Heart left ventricle (tissue), 16 donors: ENCODE data around the gene PPP1R2. TPM values are rescaled to one million over a fixed set of nuclear protein-coding genes. Genes with fewer than 3 reads are reported as not detected.
A peak's percentile ranks its signal among the peaks of the same experiment; 100 is the strongest.

Experiments
- ATAC-seq, 4 donors: fragments of 200-7000 bp; cut with Tn5 transposase; one replicate each; pipeline ENCODE4 v1.9.1; 2020 to 2022; ENCODE audit warnings: moderate library complexity in 4 of 4, mild to moderate bottlenecking in 3 of 4, moderate number of reproducible peaks in 1 of 4
- DNase-seq, 5 donors: peaks; one replicate each; pipeline ENCODE4 v3.0.0-alpha.2; 2020
- H3K27ac ChIP-seq, 12 donors: fragments of 200-600 bp; sonication (generic) in 4 of 12; one replicate each; pipeline versions ENCODE4 v1.5.0 to v1.8.0; 2016 to 2022; ENCODE audit warnings: mild to moderate bottlenecking in 2 of 12
- H3K27me3 ChIP-seq, 9 donors: fragments of 200-600 bp; sonication (generic) in 2 of 9; one replicate each; pipeline versions ENCODE4 v1.5.1 to v1.8.0; 2016 to 2022; ENCODE audit warnings: mild to moderate bottlenecking in 3 of 9
- H3K36me3 ChIP-seq, 9 donors: fragments of 200-600 bp; sonication (generic) in 2 of 9; one replicate each; pipeline versions ENCODE4 v1.5.0 to v1.8.0; 2018 to 2022; ENCODE audit warnings: mild to moderate bottlenecking in 2 of 9
- H3K4me1 ChIP-seq, 12 donors: fragments of 200-600 bp; sonication (generic) in 4 of 12; one replicate each; pipeline versions ENCODE4 v1.5.0 to v1.8.0; 2016 to 2022; ENCODE audit warnings: mild to moderate bottlenecking in 3 of 12
- H3K4me3 ChIP-seq, 12 donors: fragments of 200-600 bp; sonication (generic) in 4 of 12; one replicate each; pipeline versions ENCODE4 v1.5.0 to v1.8.0; 2017 to 2022; ENCODE audit warnings: mild to moderate bottlenecking in 9 of 12, moderate library complexity in 4 of 12
- H3K9me3 ChIP-seq, 12 donors: fragments of 200-600 bp; sonication (generic) in 4 of 12; one replicate each; pipeline versions ENCODE4 v1.5.0 to v1.8.0; 2016 to 2022; ENCODE audit warnings: mild to moderate bottlenecking in 1 of 12
- POLR2A ChIP-seq, 2 donors: fragments of 450-650 bp; IDR thresholded peaks; one replicate each; pipeline ENCODE4 v1.6.1; 2017; ENCODE audit warnings: antibody characterized with exemption in 2 of 2, mild to moderate bottlenecking in 2 of 2, moderate library complexity in 2 of 2
- WGBS, 4 donors: extraction: QIAGEN DNeasy Blood & Tissue Kit in 2 of 4; methylation state at CpG; one replicate each; pipeline versions ENCODE4 v1.1.5 to v1.1.7; 2013 to 2018; 5-methylcytosine and 5-hydroxymethylcytosine counted together
- intact Hi-C, 10 donors: fragments of 100-400 bp; cut with DNase I; formaldehyde crosslinking; loops; one replicate each; pipeline versions ENCODE4 v1.11.1 to v1.14.2; 2022
- polyA plus RNA-seq, 2 donors: library from polyadenylated mRNA; stranded (reverse); fragments of 200-250 nt; gene quantifications; one replicate each; pipeline ENCODE4 v1.2.3, GENCODE V29; 2013
- total RNA-seq, 9 donors: library from RNA; depleted of rRNA in 2 of 9; stranded (reverse); fragments of >200 nt in 2 of 9; fragmentation: NEBNext Ultra II Directional in 3 of 9; extraction: Animal tissue kit (Norgen Biotek cat#: 25700) in 3 of 9; gene quantifications; one replicate each; pipeline versions ENCODE4 v1.1.0 to v1.2.4, GENCODE V29; 2016 to 2023
- TF ChIP-seq, protein P1 (sequence below), 12 donors: fragments of 200-600 bp; sonication (generic) in 4 of 12; IDR thresholded peaks; one replicate each; pipeline versions ENCODE4 v1.5.0 to v1.8.0; 2018 to 2022; ENCODE audit warnings: antibody characterized with exemption in 12 of 12, mild to moderate bottlenecking in 5 of 12
- donor health status: ischemic (EF 13 %, LVEDD 7.1; RV severe dilation, severe dysfunction).
- donor health status: healthy with polysubstance abuse.
- donor health status: DM: no; HTN: yes; CAD: no.
- donor health status: DM: no; HTN: no; CAD: no.
- donor health status: ischemic (EF 25% LVEDD 6.9; RV normal size, moderate dysfunction).
- donor health status: ischemic (EF 25% LVEDD 5.7; RV mildly dilated, moderate dysfunction).
- donor health status: healthy.
- donor health status: DM: yes; HTN: yes; CAD: no.
- donor health status: ischemic (EF 35%, LVEDD 5.7; RV mildly dilated, moderate dysfunction).
- donor health status: nonischemic (EF 11% LVEDD 7.7; RV severe dilation, severe dysfunction).
- donor health status: DM: yes; HTN: yes; CAD: no.
- donor health status: PGD.
- donor health status: ischemic (EF 29% LVEDD 5.4; RV normal size, mild dysfunction).
- donor health status: nonischemic (EF 23%, LVEDD 6.1; RV moderate dilation, normal function).

Gene PPP1R2
- total and polyA plus RNA-seq, 11 donors, result 16.8 to 63.6 (median 43.9) TPM

DNA sequence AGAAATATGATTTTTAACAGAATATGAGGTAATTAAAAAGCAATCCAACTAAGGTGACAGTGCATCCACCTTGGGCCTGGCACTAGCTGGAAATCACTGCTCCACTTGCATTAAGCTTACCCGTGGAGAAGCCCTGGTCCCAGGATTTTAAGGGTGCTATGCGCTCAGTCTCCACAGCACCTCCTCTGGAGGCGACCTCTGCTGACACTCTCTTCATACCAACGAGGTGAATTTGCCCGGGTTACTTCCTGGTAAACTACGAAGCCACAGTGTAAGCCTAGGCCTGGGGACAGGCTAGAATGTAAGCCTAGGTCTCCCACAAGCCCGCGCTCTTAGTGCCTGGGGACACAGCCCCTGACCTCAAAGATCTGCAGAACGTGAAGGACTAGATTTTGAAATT, 39.8 kb upstream of the PPP1R2 start:
- ATAC-seq, result peak in 3 of 4 donors; percentile 31 to 51 (median 47)
- no peaks in the 10 kb centered on the region for H3K9me3 ChIP-seq
- intact Hi-C loops, result no loop called here
- H3K27ac ChIP-seq, result peak overlapping the region in 9 of 12 donors; percentile 3 to 81 (median 50)
- no peak for DNase-seq
- WGBS, 4 donors, result 61 to 74% (median 71%) methylated on average over 9 of the region's 9 CpGs
- peaks cover 0 to 29% (median 9%) of the 10 kb centered on the region in 12 donors for H3K4me1 ChIP-seq
- peaks cover 0 to 10% (median 0%) of the 10 kb centered on the region in 9 donors for H3K27me3 ChIP-seq
- no peak for TF ChIP-seq POLR2A (IDR thresholded peaks at IDR 0.05)
- TF ChIP-seq, protein P1, sequence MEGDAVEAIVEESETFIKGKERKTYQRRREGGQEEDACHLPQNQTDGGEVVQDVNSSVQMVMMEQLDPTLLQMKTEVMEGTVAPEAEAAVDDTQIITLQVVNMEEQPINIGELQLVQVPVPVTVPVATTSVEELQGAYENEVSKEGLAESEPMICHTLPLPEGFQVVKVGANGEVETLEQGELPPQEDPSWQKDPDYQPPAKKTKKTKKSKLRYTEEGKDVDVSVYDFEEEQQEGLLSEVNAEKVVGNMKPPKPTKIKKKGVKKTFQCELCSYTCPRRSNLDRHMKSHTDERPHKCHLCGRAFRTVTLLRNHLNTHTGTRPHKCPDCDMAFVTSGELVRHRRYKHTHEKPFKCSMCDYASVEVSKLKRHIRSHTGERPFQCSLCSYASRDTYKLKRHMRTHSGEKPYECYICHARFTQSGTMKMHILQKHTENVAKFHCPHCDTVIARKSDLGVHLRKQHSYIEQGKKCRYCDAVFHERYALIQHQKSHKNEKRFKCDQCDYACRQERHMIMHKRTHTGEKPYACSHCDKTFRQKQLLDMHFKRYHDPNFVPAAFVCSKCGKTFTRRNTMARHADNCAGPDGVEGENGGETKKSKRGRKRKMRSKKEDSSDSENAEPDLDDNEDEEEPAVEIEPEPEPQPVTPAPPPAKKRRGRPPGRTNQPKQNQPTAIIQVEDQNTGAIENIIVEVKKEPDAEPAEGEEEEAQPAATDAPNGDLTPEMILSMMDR (IDR thresholded peaks at IDR 0.05), result peak in 2 of 12 donors; percentile 16 to 17
- peak overlapping the region in 10 of 12 donors; percentile 25 to 55 (median 38) for H3K4me3 ChIP-seq
- peaks cover 0 to 20% (median 0%) of the 10 kb centered on the region in 9 donors for H3K36me3 ChIP-seq

DNA sequence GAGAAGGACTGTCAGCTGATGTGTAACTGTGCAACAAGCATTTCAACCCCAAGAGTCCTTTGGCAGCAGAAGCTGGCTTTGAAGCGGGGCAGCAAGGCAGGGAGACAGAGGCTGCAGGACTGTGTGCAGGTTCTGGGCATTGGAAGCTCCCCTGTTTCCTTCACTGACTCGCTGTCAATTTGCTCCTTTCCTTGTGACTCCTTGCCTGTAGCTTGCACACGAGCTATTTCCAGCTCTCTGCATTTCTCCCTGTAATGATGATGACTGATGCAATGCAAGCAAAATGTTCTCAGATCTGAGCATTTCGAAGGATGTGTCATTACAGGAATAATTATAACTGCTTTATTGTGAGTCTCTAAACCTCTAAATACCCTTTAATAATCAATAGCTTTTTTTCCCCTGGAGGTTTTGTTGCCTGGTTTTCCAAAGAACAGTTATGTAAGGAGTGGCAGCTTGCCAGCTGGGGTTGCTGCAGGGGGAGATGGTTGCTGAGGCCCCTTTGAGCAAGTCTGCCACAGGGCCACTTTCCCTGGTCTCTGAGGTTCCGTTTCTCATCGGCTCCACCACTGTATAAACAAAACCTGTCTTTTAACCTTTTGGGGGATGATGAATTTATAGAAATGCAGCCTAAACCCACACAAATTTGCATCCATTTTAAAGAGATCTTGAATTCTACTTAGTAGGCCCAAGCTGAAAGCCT, 37.8 kb upstream of the PPP1R2 start:
- ATAC-seq, result no peak
- peak overlapping the region in 7 of 12 donors; percentile 34 to 55 (median 41) for H3K4me3 ChIP-seq
- peak overlapping the region in 3 of 12 donors; percentile 12 to 49 (median 18) for H3K27ac ChIP-seq

DNA sequence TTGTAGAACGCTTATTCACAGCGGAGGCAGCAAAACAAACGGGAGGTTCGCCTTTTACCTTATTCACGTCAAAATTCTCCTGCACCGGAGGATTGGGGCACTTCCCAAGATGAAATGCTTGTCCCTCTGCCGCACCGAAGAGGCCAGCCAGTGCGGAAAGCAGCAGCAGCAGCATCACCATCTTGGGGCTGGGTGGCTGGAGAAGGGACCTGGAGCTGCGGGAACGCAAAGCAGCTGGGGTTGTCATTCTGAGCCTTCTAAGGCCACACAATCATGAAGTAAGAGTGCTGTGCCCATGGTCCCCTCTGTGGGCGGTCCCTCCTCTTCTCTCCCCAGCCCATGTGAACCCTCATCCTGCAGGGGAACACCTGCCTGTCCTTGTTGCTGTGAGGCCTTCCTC, 36.2 kb upstream of the PPP1R2 start:
- ATAC-seq, result no peak
- Histone ChIP-seq H3K27ac (no peak overlapping the region), H3K4me3 (peak overlapping the region in 1 of 12 donors; percentile 5), H3K36me3 (peaks cover 0 to 46% (median 4%) of the 10 kb centered on the region in 9 donors), H3K4me1 (peaks cover 0 to 25% (median 9%) of the 10 kb centered on the region in 12 donors), H3K9me3 (peaks cover 0 to 5% (median 0%) of the 10 kb centered on the region in 12 donors), H3K27me3 (no peaks in the 10 kb centered on the region)
- no peak for DNase-seq
- TF ChIP-seq, protein P1 (IDR thresholded peaks at IDR 0.05), result no peak
- TF ChIP-seq POLR2A (IDR thresholded peaks at IDR 0.05), result no peak
- WGBS, 4 donors, result 94 to 98% (median 97%) methylated on average over 12 of the region's 12 CpGs
- intact Hi-C loops, result no loop called here

More for the DNA sequence above, 37.8 kb upstream of the PPP1R2 start:
- intact Hi-C loops, result no loop called here
- H3K27me3 ChIP-seq, result peaks cover 0 to 10% (median 0%) of the 10 kb centered on the region in 9 donors
- WGBS, 4 donors, result 47 to 58% (median 51%) methylated on average over 6 of the region's 6 CpGs
- TF ChIP-seq, protein P1 (IDR thresholded peaks at IDR 0.05), result no peak
- no peak for TF ChIP-seq POLR2A (IDR thresholded peaks at IDR 0.05)
- no peaks in the 10 kb centered on the region for H3K9me3 ChIP-seq
- no peak for DNase-seq
- peaks cover 0 to 29% (median 9%) of the 10 kb centered on the region in 12 donors for H3K4me1 ChIP-seq
- peaks cover 0 to 37% (median 4%) of the 10 kb centered on the region in 9 donors for H3K36me3 ChIP-seq

DNA sequence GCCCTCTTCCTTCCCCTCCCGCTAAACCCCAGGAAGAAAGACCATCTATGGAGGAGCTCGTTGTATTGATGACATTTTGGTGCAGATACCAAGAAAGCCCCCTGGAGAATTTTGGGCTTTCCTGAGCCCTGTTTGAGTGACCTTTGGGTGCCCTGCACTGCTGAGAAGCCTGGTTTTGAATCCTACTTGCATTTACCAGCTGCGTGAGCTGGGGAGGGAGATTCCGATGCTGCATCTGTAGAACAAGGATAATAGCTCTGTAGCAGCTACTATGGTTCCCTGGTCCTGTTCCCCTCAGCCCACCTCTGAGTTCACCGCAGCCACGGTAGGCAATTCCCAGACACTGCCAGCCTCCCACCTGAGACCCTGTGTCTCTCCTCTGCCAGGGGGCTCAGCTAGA, 35.4 kb upstream of the PPP1R2 start:
- no peak overlapping the region for H3K27ac ChIP-seq
- peaks cover 0 to 25% (median 6%) of the 10 kb centered on the region in 12 donors for H3K4me1 ChIP-seq
- H3K27me3 ChIP-seq, result no peaks in the 10 kb centered on the region
- H3K36me3 ChIP-seq, result peaks cover 0 to 47% (median 4%) of the 10 kb centered on the region in 9 donors
- TF ChIP-seq, protein P1 (IDR thresholded peaks at IDR 0.05), result no peak
- no peak for TF ChIP-seq POLR2A (IDR thresholded peaks at IDR 0.05)
- intact Hi-C loops, result no loop called here
- H3K4me3 ChIP-seq, result no peak overlapping the region
- ATAC-seq, result no peak
- peaks cover 0 to 5% (median 0%) of the 10 kb centered on the region in 12 donors for H3K9me3 ChIP-seq
- WGBS, 4 donors, result 81 to 90% (median 87%) methylated on average over 4 to 6 of the region's 6 CpGs
- DNase-seq, result no peak
